HFFc6 (cell line): ENCODE measurements around the gene ZNF200. TPM values are rescaled to one million over a fixed set of nuclear protein-coding genes. Genes with fewer than 3 reads are reported as not detected.
"Not testable (repeated sequence)": the region's sequence is repeated elsewhere in the genome, so short reads cannot be mapped to it uniquely, and the experiment has no call there.

Experiments
- DNase-seq: peaks from one replicate; pipeline ENCODE4 v3.0.0-alpha.2; 2018
- H3K27ac Mint-ChIP-seq: 2 replicates; pipeline ENCODE4 v1.8.0; 2020; ENCODE audit warnings: mild to moderate bottlenecking, mixed read lengths
- H3K27me3 Mint-ChIP-seq: 2 replicates; pipeline ENCODE4 v1.8.0; 2021; ENCODE audit warnings: mild to moderate bottlenecking, moderate library complexity, mixed read lengths; ENCODE audit not compliant: insufficient read depth
- H3K36me3 Mint-ChIP-seq: 2 replicates; pipeline ENCODE4 v1.8.0; 2021; ENCODE audit warnings: low read depth, mixed read lengths
- H3K4me1 Mint-ChIP-seq: 2 replicates; pipeline ENCODE4 v1.8.0; 2020; ENCODE audit warnings: low read depth, mixed read lengths
- H3K4me3 Mint-ChIP-seq: 2 replicates; pipeline ENCODE4 v1.8.0; 2020; ENCODE audit warnings: mild to moderate bottlenecking, moderate library complexity, mixed read lengths
- H3K9me3 Mint-ChIP-seq: 2 replicates; pipeline ENCODE4 v1.8.0; 2020; ENCODE audit warnings: mild to moderate bottlenecking, mixed read lengths
- CTCF ChIP-seq: fragments of 200-600 bp; sonication (generic); IDR thresholded peaks from 2 replicates; pipeline ENCODE4 v1.5.0; 2021; ENCODE audit warnings: antibody characterized with exemption, mild to moderate bottlenecking
- total RNA-seq, 6 experiments: library from RNA; stranded (reverse); fragmentation: NEBNext Ultra II Directional; extraction: Animal tissue kit (Norgen Biotek cat#: 25700); gene quantifications; 2 replicates in 1 of 6; 3 replicates in 5 of 6; pipeline ENCODE4 v1.2.3, GENCODE V29; 2021

Gene ZNF200
- total RNA-seq, 6 experiments from 2014 or later: 5.1 to 6.3 (median 5.7) TPM

- Mint-ChIP-seq H3K36me3 (peaks cover 26% of the 10 kb centered on the region), H3K4me1 (peaks cover 29% of the 10 kb centered on the region), H3K27ac (no peak overlapping the region), H3K9me3 (peaks cover 20% of the 10 kb centered on the region), H3K27me3 (peaks cover 9% of the 10 kb centered on the region), H3K4me3 (peak overlapping the region; percentile 94; the same call in 1 of the 2 replicates)
- no peak for DNase-seq
- TF ChIP-seq CTCF: no peak
These were observed 46.4 kb upstream of the ZNF200 start for GRCh38 chr16:3281222-3281820.

- no peak for DNase-seq
- H3K27ac Mint-ChIP-seq: no peak overlapping the region
- TF ChIP-seq CTCF: no peak
- no peak overlapping the region for H3K4me3 Mint-ChIP-seq
- H3K27me3 Mint-ChIP-seq: peaks cover 9% of the 10 kb centered on the region
- no peaks in the 10 kb centered on the region for H3K36me3 Mint-ChIP-seq
- no peaks in the 10 kb centered on the region for H3K9me3 Mint-ChIP-seq
- 0 out of 2 replicates have a peak, but pooled peaks cover 2% of the 10 kb centered on the region for H3K4me1 Mint-ChIP-seq
These were observed 41.7 kb upstream of the ZNF200 start for GRCh38 chr16:3276679-3277078.

GRCh38 chr16:3274947-3275346 lies 40.0 kb upstream of the ZNF200 start:
- TF ChIP-seq CTCF: no peak
- Mint-ChIP-seq H3K27me3 (peaks cover 9% of the 10 kb centered on the region), H3K4me1 (no peaks in the 10 kb centered on the region), H3K36me3 (no peaks in the 10 kb centered on the region), H3K9me3 (no peaks in the 10 kb centered on the region), H3K4me3 (no peak overlapping the region), H3K27ac (no peak overlapping the region)
- DNase-seq: no peak

GRCh38 chr16:3274490-3274889 lies 39.5 kb upstream of the ZNF200 start:
- Mint-ChIP-seq H3K4me1 (no peaks in the 10 kb centered on the region), H3K27me3 (peaks cover 9% of the 10 kb centered on the region), H3K4me3 (no peak overlapping the region), H3K9me3 (no peaks in the 10 kb centered on the region), H3K36me3 (no peaks in the 10 kb centered on the region), H3K27ac (no peak overlapping the region; the same call in 1 of the 2 replicates)
- TF ChIP-seq CTCF: no peak
- no peak for DNase-seq

- H3K27me3 Mint-ChIP-seq, H3K4me3 Mint-ChIP-seq: not testable (repeated sequence)
These were observed 36.3 kb upstream of the ZNF200 start for GRCh38 chr16:3271281-3271680.

GRCh38 chr16:3270718-3271117 lies 35.8 kb upstream of the ZNF200 start:
- not testable (repeated sequence) for H3K36me3 Mint-ChIP-seq, H3K4me1 Mint-ChIP-seq, H3K27ac Mint-ChIP-seq, H3K9me3 Mint-ChIP-seq, H3K27me3 Mint-ChIP-seq, H3K4me3 Mint-ChIP-seq, DNase-seq

More at GRCh38 chr16:3271281-3271680, 36.3 kb upstream of the ZNF200 start:
- H3K36me3 Mint-ChIP-seq, DNase-seq, H3K27ac Mint-ChIP-seq, H3K4me1 Mint-ChIP-seq, H3K9me3 Mint-ChIP-seq: not testable (repeated sequence)

GRCh38 chr16:3268294-3268693 lies 33.3 kb upstream of the ZNF200 start:
- H3K4me1 Mint-ChIP-seq: peaks cover 18% of the 10 kb centered on the region
- no peak for DNase-seq
- H3K36me3 Mint-ChIP-seq: no peaks in the 10 kb centered on the region
- no peak overlapping the region for H3K27ac Mint-ChIP-seq
- peaks cover 3% of the 10 kb centered on the region; the same call in 1 of the 2 replicates for H3K27me3 Mint-ChIP-seq
- no peaks in the 10 kb centered on the region for H3K9me3 Mint-ChIP-seq
- no peak overlapping the region for H3K4me3 Mint-ChIP-seq
- TF ChIP-seq CTCF: no peak
